Measurements from ENCODE around the gene ATG7.
"Not testable (repeated sequence)": the region's sequence is repeated elsewhere in the genome, so short reads cannot be mapped to it uniquely, and the experiment has no call there.

ATG7 gene

DNA sequence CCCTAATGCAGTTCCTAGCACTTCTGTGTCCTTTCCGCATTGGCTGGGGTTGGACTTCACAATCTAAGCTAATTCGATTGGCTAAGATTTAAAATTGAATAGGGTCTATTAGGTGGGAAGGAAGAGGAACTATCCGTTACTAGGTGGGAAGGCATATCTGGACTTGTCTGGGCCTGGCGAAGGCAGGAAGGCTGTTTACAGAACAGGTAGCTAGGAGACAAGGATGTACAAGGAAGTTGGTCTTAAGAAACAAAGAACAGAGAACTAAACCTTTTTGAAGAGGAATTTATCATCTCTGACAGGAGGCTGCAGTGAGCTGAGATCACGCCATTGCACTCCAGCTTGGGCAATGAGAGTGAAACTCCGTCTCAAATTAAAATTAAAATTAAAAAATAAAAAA, 17.3 kb upstream of the ATG7 start:
- no peak for DNase-seq

DNA sequence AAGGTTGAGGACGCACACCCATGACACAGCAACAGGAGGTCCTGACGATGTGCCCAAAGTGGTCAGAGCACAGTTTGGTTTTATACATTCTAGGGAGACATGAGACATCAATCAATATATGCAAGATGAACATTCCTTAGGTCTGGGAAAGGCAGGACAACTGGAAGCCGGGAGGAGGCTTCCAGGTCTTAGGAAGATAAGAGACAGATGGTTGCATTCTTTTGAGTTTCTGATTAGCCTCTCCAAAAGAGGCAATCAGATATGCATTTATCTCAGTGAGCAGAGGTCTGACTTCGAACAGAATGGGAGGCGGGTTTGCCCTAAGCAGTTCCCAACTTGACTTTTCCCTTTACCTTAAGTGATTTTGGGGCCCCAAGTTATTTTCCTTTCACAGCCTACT, 16.7 kb upstream of the ATG7 start:
- not testable (repeated sequence) for DNase-seq

GRCh38 chr3:11258958-11259357, 13.2 kb upstream of the ATG7 start:
- DNase-seq = no peak

DNA sequence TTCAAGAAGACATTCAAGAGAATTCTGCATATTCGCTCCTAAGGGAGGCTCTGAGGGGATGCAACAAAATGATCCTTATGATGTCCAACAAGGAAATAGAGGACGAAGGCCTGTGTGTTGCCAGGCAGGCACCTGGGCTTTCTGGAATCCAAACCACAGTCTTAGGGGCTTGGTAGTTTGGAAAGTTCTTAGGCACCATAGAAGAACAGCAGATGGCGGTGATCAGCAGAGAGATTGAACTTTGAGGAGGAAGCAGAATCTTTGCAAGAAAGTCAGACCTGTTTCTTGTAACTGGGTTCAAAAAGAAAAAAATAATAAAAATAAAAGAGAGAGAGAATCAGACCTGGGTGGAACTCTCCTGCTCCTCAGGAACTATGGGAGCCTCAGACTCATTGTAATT, 11.7 kb upstream of the ATG7 start:
- no peak for DNase-seq

- no peak for DNase-seq
These were observed 3.2 kb upstream of the ATG7 start for GRCh38 chr3:11269007-11269406.

- no peak for DNase-seq
These were observed 843 bp downstream of the ATG7 start for GRCh38 chr3:11272906-11273574.

- no peak for DNase-seq
These were observed 1.7 kb downstream of the ATG7 start for GRCh38 chr3:11273891-11274291.

DNA sequence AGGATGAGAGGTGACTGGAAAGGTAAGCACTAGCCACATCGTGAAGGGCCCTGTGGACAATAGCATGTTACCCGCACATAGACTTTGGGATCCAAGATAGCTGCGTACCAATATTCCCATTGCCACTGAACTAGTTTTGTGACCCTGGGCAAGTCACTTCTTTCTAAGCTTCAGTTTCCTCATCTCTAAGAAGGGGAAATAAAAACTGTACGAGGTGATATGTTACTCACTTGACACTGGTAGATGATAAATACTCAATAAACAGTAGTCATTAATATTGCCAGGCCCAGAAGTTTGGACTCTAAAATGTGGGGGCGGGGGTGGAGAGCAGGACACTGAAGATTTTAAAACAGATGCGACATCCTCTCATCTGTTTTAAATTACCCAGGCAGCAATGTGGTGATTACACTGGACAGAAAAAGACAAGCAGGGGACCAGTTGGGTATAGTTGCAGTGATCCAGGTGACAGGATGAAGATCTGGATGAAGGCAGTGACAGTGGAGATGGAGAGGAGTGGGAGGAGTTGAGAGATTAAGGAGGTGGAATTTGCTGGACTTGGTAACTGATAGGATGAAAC, 2.5 kb downstream of the ATG7 start:
- no peak for DNase-seq

- DNase-seq = no peak
These were observed 3.7 kb downstream of the ATG7 start for GRCh38 chr3:11275926-11276325.

DNA sequence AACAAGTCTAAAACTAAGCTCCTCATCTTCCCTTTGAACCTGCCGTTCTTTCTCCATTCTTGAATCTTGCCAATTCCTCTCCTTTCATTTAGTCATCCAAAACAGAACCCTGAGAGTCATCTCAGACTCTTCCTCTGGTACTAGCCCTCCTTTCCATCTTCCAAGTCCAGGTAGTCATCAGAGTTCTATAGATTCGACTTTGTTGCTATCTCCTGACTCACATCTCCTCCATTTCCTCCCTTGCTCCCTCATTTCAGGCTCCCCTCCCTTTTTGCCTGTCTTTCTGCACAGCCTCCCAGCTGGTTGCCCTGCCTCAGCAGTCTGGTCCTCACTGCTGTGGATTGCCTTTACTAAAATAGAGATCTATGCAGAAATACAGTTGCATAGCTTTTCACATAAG, 4.7 kb downstream of the ATG7 start:
- DNase-seq = no peak

- DNase-seq = no peak
These were observed 10.3 kb downstream of the ATG7 start for GRCh38 chr3:11282250-11283138.

DNA sequence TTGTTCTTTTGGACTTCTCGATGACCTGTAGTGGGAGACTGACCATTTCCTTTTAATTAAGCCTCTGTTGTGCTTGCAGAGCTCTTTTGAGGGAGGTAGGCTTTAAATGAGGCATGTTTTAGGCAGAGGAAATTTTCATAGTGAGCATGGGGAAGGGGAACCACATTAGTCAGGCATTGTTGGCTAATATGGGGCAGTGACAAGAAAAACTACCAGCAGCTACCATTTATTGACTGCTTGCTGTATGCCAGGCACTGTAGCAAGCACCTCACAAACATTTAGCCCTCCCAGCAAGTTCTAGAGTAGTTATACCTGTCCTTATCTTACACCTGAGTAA, 10.9 kb downstream of the ATG7 start:
- no peak for DNase-seq

- DNase-seq = no peak
These were observed 11.8 kb downstream of the ATG7 start for GRCh38 chr3:11284011-11284410.

DNA sequence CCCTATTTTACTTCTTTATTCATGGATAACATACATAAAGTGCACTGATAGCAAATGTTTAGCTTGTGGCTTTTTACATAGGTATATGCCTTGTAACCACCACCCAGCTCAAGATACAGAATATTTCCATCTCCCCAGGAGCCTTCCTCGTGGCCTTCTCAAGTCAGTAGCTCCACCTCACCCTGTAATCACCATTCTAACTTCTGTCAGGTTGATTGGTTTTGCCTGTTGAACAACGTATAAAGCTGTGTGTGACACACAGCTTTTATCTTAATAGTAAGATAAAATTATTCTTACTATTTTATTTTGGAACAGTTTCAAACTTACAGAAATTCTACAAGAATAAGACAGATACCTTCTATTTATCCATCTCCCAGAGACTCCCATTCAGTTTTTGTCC, 13.3 kb downstream of the ATG7 start:
- DNase-seq = no peak

- no peak for DNase-seq
These were observed 15.2 kb downstream of the ATG7 start for GRCh38 chr3:11287404-11287803.

GRCh38 chr3:11288021-11288491, 15.9 kb downstream of the ATG7 start:
- DNase-seq = no peak

GRCh38 chr3:11288786-11289637, 16.8 kb downstream of the ATG7 start:
- DNase-seq = no peak

DNA sequence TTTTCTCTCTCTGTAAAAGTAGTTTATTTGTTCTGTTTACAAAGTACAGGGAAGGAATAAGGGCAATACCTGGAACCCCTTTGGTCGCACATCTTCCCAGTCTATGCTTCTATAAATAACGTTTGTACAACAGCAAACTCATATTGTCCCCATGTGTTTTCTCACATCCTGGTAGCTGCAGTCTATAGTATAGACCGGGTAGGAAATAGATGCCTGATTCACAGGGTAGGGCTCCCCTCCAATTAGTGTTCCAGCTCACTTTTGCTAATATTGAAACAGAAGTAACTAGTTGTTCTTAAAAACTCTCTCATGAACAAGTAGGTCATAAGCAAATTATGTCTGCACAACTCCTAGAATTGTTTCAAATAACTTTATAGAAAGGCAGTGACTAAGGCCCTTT, 17.7 kb downstream of the ATG7 start:
- no peak for DNase-seq

GRCh38 chr3:11290743-11291680, 18.8 kb downstream of the ATG7 start:
- no peak for DNase-seq

DNA sequence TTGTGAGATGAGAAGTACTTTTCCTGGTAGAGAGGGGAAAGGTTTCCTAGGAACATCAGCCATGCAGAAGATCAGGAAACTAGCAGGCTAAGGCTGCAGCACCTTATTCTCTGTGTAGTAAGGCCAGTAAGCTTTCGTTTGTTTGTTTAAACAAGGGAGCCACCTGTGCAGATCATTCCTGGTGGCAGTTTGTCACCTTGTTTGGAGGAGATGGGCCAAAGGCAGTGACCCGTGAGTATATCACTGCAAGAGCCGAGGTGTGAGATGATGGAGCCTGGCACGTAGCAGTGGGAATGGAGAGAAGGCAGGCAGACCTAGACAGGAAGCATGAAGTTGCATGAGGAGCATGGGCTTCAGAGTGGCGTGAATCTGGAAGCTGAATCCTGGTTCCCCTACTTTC, 19.6 kb downstream of the ATG7 start:
- DNase-seq = no peak

GRCh38 chr3:11297126-11297525, 24.9 kb downstream of the ATG7 start:
- no peak for DNase-seq

- DNase-seq = no peak
These were observed 28.8 kb downstream of the ATG7 start for GRCh38 chr3:11300970-11301369.

Data from NCI-H1436 treated with DMSO at 0.1 percent for 48 hours (cell line).